Raji (cell line): ENCODE data around the gene ADGRG1.

Experiments
- POLR2A ChIP-seq: IDR thresholded peaks from 2 replicates; pipeline ENCODE4 v1.6.1; 2011; ENCODE audit warnings: low read depth, low read length, control low read depth; ENCODE audit not compliant: insufficient read depth

The ADGRG1 gene

DNA sequence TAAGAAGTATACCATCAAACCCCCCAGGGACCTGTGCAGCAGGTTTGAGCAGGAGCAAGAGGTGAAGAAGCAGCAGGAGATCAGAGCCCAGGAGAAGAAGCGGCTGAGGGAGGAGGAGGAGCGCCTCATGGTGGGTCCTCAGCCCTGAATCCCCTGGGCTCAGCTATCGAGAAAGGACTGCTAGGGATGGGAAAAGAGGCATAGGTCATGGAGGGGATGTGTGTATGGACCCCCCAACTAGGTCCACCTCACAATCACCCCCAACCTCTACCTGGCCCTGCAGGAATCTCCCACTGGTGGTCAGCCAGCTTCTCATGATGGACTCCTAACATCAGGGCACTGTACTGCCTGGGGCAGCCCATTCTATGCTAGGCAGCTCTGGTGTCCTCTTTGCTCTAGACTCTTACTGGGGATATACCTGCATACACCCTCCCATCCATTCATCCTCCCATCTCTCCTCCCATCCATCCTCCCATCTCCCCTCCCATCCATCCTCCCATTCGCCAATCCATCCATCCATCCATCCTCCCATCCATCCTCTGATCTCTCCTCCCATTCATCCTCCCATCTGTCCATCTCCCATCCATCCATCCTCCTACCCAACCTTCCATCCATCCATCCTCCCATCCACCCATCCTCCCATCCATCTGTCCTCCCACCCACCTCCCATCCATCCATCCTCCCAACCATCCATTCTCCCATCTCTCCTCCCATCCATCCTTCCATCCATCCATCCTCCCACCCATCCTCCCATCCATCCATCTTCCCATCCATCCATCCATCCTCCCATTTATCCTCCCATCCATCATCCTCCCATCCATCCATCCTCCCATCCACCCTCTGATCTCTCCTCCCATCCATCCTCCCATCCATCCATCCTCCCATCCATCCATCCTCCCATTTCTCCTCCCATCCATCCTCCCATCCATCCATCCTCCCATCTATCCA lies 76.7 kb downstream of the ADGRG1 start:
- no peak for TF ChIP-seq POLR2A

DNA sequence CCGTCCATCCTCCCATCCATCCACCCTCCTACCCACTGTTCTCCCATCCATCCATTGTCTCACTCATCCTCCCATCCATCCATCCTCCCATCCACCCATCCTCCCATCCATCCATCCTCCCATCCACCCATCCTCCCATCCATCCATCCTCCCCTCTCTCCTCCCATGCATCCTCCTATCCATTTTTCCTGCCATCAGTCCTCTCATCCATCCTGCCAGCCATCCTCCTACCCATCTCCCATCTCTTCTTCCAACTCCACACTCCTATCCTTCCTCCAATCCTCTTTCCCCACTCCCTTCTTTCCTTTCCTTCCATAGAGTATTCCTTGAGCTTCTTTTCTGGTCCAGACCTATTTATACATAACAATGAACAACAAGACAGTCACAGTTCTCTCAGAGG lies 78.3 kb downstream of the ADGRG1 start:
- no peak for TF ChIP-seq POLR2A

DNA sequence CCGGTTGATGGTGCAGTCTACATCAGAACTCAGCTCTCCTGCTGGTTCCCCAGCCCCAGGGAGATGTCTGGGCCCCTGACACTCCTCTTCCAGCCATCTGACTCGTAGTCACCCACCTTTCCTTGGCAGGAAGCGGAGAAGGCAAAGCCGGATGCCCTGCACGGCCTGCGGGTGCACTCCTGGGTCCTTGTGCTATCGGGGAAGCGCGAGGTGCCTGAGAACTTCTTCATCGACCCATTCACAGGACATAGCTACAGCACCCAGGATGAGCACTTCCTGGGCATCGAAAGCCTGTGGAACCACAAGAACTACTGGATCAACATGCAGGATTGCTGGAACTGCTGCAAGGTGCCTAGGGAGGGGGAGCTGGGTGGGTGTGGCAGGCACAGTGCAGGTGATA lies 78.9 kb downstream of the ADGRG1 start:
- no peak for TF ChIP-seq POLR2A

GRCh38 chr16:57708168-57708567 lies 79.7 kb downstream of the ADGRG1 start:
- TF ChIP-seq POLR2A, result no peak

- no peak for TF ChIP-seq POLR2A
Measured at GRCh38 chr16:57709663-57710062, 81.2 kb downstream of the ADGRG1 start.

- TF ChIP-seq POLR2A, result no peak
Measured at GRCh38 chr16:57711346-57711745, 82.9 kb downstream of the ADGRG1 start.

DNA sequence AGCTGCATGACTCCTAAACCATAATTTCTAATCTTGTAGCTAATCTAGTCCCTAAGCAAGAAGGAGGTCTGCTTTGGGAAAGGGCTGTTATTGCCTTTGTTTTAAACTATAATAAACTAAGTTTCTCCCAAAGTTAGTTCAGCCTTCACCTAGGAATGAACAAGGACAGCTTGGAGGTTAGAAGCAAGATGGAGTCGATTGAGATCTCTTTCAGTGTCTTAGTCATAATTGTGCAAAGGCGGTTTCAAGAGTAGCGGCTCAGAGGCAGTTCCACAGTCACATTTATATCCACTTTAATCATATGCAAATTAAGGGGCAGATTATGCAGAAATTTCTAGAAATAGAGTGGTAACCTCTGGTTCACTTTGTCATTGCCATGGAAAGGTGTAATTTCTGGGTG lies 83.6 kb downstream of the ADGRG1 start:
- no peak for TF ChIP-seq POLR2A

- no peak for TF ChIP-seq POLR2A
Measured at GRCh38 chr16:57713596-57713995, 85.2 kb downstream of the ADGRG1 start.

GRCh38 chr16:57714047-57714446 lies 85.6 kb downstream of the ADGRG1 start:
- no peak for TF ChIP-seq POLR2A
